GM06990 (cell line): ENCODE data around the gene SPNS3.
A peak's percentile ranks its signal among the peaks of the same experiment; 100 is the strongest.

Source experiments
- DNase-seq: peaks from one replicate; pipeline ENCODE4 v3.0.0-alpha.2; 2011; ENCODE audit not compliant: insufficient read length; ENCODE audit errors: extremely low read depth
- H3K27me3 ChIP-seq: replicated peaks from 2 replicates; pipeline ENCODE4 v1.6.0; 2011; ENCODE audit warnings: low read length; ENCODE audit not compliant: control insufficient read depth, insufficient read depth
- H3K36me3 ChIP-seq: 2 replicates; pipeline ENCODE4 v1.5.1; 2011; ENCODE audit warnings: low read length; ENCODE audit not compliant: control insufficient read depth, insufficient read depth
- H3K4me3 ChIP-seq: replicated peaks from 2 replicates; pipeline ENCODE4 v1.5.1; 2011; ENCODE audit warnings: low read depth, mild to moderate bottlenecking, control low read depth, low read length
- TF ChIP-seq, protein P1 (sequence below): IDR thresholded peaks from 2 replicates; pipeline ENCODE4 v1.5.1; 2011; ENCODE audit warnings: low read length, control low read depth, mild to moderate bottlenecking, inconsistent platforms; ENCODE audit not compliant: insufficient read depth, poor library complexity, severe bottlenecking

The SPNS3 gene

DNA sequence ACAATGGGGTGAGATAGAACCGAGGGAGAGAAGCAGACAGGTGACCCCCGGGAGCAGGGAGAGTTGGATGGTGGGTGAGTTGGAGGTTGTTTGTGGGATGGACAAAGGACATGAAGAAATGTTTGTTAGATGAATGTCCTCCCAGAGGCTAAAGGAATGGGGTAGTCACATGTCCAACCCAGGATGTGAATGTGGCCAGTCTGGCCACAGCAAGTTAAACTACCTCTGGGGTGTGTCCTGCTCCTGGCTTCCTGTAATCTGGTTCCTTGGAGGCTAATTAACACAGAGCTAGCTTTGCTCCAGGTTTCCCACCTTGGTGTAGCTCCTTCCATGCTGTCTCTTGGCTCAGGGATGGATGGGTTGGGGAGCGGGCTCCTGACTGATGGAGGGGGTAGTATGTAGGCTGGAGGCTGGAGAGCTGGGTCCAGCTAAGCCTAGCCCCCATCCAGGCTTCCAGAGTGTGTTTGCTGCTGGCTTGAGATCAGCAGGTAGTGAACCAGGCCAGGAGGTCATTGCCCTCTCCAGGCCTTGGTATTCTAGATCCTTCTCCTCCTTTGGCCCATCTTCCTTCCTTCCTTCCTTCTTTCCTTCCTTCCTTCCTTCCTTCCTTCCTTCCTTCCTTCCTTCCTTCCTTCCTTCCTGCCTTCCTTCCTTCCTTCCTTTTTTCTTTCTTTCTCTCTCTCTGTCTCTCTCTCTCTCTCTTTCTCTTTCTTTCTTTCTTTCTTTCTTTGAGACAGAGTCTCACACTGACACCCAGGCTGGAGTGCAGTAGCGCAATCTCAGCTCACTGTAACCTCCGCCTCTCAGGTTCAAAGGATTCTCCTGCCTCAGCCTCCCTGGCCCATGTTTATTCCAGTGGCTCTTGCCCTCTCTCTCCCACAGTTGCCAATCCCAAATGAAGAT, 39.3 kb upstream of the SPNS3 start:
- H3K4me3 ChIP-seq, result peak overlapping the region; percentile 21; the same call in 1 of the 2 replicates
- TF ChIP-seq, protein P1, sequence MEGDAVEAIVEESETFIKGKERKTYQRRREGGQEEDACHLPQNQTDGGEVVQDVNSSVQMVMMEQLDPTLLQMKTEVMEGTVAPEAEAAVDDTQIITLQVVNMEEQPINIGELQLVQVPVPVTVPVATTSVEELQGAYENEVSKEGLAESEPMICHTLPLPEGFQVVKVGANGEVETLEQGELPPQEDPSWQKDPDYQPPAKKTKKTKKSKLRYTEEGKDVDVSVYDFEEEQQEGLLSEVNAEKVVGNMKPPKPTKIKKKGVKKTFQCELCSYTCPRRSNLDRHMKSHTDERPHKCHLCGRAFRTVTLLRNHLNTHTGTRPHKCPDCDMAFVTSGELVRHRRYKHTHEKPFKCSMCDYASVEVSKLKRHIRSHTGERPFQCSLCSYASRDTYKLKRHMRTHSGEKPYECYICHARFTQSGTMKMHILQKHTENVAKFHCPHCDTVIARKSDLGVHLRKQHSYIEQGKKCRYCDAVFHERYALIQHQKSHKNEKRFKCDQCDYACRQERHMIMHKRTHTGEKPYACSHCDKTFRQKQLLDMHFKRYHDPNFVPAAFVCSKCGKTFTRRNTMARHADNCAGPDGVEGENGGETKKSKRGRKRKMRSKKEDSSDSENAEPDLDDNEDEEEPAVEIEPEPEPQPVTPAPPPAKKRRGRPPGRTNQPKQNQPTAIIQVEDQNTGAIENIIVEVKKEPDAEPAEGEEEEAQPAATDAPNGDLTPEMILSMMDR, result no peak
- no peaks in the 10 kb centered on the region for H3K36me3 ChIP-seq
- DNase-seq, result no peak
- H3K27me3 ChIP-seq, result no peaks in the 10 kb centered on the region

GRCh38 chr17:4395111-4395478, 38.6 kb upstream of the SPNS3 start:
- H3K36me3 ChIP-seq, result no peaks in the 10 kb centered on the region
- H3K27me3 ChIP-seq, result no peaks in the 10 kb centered on the region
- no peak overlapping the region for H3K4me3 ChIP-seq
- DNase-seq, result no peak
- TF ChIP-seq, protein P1, result no peak

DNA sequence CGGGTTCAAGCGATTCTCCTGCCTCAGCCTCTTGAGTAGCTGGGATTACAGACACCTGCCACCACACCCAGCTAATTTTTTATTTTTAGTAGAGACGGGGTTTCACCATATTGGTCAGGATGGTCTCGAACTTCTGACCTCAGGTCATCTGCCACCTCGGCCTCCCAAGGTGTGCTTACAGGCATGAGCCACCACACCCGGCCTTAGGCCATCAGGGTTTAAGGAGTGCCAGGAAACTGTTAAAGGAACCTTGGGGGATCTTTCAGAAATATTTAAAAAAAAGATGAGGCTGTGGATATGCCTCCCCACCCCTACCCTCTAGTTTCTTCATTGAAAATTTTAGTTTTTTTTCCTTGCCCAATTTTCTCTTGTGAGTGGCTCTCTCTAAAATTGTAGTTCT, 35.9 kb upstream of the SPNS3 start:
- Histone ChIP-seq H3K27me3 (no peaks in the 10 kb centered on the region), H3K36me3 (no peaks in the 10 kb centered on the region), H3K4me3 (no peak overlapping the region)
- no peak for DNase-seq
- TF ChIP-seq, protein P1, result no peak

GRCh38 chr17:4405038-4405669, 28.6 kb upstream of the SPNS3 start:
- Histone ChIP-seq H3K4me3 (no peak overlapping the region), H3K36me3 (no peaks in the 10 kb centered on the region), H3K27me3 (no peaks in the 10 kb centered on the region)
- DNase-seq, result peak; percentile 58
- TF ChIP-seq, protein P1, result no peak

GRCh38 chr17:4405699-4406098, 28.0 kb upstream of the SPNS3 start:
- TF ChIP-seq, protein P1, result no peak
- no peak overlapping the region for H3K4me3 ChIP-seq
- no peak for DNase-seq
- H3K36me3 ChIP-seq, result no peaks in the 10 kb centered on the region
- no peaks in the 10 kb centered on the region for H3K27me3 ChIP-seq
